Right lung (tissue), 5 donors: Measurements from ENCODE around the gene RIOX2. TPM values are rescaled to one million over a fixed set of nuclear protein-coding genes. Genes with fewer than 3 reads are reported as not detected.

ENCODE experiments used
- DNase-seq, 2 donors: peaks; one replicate each; pipeline ENCODE4 v3.0.0-alpha.2; 2013
- polyA plus RNA-seq, 5 donors: library from polyadenylated mRNA; unstranded; fragments of 120-200 nt; gene quantifications; one replicate each; pipeline versions ENCODE4 v1.2.1 to v1.2.3, GENCODE V29; 2013; ENCODE audit warnings: inconsistent platforms in 1 of 5, low replicate concordance in 1 of 5; ENCODE audit not compliant: insufficient read length in 5 of 5, insufficient read depth in 1 of 5

RIOX2 gene
- polyA plus RNA-seq, 5 donors = 35.0 to 45.0 (median 40.7) TPM

- DNase-seq = no peak
Measured at GRCh38 chr3:97992547-97993173, 20.4 kb upstream of the RIOX2 start.

DNA sequence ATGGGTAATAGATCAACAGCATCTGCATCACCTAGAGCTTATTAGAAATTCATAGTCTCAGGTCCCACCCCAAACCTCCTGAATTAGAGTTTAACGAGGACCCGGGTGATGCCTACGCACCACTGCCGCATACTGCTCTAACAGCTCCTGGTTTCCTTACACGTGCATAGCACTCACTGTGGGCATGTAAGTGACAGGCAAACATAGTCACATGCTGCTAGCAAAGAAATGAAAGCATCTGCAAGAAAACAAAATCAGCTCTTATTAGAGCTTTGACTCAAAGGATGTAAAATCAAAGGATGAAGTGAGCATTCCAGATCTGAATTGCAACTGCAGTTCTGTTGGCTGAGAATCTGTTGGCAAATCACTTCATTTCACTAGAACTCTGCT lies 19.1 kb upstream of the RIOX2 start:
- no peak for DNase-seq

GRCh38 chr3:97990624-97991292 lies 18.5 kb upstream of the RIOX2 start:
- no peak for DNase-seq

GRCh38 chr3:97988784-97989568 lies 16.7 kb upstream of the RIOX2 start:
- no peak for DNase-seq

DNA sequence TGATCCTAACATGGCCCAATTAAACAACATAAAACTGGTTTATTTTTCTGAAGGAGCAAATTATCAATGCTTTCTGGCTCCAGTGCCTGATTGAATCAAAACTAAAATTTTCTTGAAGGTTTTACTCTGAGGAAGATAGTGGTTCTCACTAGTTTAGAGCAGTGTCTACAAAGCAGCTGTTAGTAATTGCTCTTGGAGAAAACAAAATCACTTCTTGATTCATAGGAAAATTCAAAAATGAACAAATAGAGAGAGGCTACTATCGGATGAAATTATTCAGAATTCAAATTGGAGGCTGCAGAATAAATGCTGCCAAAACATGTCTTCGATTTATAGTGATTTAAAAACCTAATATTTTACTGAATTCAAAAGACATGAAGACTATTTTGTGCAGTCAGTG lies 15.1 kb upstream of the RIOX2 start:
- DNase-seq = no peak

DNA sequence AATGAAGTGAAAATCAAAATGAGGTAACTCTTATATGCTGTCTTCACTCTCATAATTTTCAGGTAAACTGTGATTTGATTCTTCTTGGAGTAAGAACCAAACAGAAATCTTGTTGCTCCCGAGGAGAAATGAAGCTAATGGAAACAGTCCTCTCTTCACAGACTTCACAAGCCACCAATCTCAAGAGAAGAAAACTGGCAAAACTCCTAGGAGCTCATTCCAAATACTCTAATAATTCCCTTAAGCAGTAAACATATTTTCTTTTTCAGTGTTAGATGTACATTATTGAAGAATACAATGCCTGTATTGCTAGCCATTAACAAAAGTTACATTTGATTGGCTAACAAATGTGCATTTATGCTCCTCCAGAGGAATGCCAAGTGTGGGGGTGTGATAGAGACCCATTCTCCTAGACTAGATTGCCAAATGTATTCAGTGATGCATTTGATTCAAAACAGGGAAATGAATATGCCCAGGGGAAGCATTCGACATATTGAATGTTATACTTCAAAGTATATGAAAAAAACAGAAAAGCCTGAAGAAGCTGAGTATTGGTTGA lies 11.8 kb upstream of the RIOX2 start:
- no peak for DNase-seq

GRCh38 chr3:97981886-97982285 lies 9.7 kb upstream of the RIOX2 start:
- no peak for DNase-seq

DNA sequence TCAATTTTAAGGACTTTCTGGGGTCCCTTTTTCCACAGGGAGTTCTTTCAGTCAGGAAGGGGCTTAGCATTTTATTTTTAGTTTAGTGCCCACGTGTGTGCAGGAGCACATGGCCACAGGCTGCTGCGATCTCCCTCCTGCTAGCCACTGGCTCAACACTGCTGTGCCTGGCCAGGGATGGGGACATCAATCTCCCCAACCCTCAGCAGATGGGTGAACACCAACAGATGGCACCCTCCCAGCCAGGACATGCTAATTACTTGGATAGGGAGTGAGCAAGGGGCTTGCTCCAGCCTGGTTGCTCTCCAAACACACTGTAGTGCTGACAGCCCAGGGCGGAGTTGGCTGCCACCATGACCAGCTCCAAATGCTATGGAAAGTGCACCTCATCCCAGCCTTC lies 7.4 kb upstream of the RIOX2 start:
- DNase-seq = no peak

DNA sequence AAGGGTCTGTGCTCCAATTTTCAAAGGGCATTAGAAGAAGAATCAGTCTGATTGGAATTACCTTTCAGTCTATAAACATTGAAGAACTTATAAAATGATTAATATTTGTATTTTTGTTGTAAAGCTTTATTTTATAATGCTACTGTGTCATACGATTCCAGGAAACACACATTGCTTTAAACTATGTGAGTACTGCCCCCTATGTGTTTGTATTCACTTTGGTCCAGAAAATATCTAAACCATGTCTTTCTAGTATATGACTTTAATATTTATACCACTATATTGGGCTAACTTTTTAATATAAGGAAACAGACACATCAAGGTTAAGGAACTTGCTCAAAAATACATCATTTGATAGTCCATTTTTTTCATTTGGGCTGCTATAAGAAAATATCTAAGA lies 3.2 kb upstream of the RIOX2 start:
- no peak for DNase-seq

- no peak for DNase-seq
Measured at GRCh38 chr3:97974996-97975395, 2.8 kb upstream of the RIOX2 start.

GRCh38 chr3:97972976-97973375 lies 745 bp upstream of the RIOX2 start:
- no peak for DNase-seq

DNA sequence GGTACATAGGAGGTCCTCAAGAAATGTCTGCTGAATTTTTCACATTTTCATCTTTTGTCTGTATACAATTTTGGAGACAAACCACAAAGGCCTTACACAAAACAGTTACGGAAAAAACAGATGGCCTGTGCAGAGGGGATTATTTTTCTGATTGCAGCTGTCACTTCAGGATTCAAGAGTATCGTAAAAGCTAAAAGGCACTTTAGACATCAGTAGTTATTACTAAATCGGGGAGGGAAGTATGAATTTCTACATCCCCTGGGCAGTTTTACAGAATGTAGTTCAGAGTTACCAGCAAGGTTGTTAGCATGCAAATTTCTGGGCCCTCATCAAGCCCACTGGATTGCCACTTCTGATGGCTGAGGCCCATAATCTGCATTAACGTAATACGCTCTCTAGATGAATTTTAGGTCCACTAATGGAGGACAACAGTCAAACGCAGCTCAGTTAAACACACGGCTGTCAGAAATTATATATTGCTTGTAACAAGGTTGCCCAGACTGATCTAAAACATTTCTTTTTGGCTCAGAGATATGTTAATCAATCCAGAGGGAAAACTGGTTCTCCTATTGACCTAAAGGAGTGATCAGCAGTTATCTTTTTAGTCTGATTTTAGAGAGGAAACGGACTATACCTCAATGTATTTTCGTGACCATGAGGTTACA lies 1.1 kb downstream of the RIOX2 start:
- no peak for DNase-seq

DNA sequence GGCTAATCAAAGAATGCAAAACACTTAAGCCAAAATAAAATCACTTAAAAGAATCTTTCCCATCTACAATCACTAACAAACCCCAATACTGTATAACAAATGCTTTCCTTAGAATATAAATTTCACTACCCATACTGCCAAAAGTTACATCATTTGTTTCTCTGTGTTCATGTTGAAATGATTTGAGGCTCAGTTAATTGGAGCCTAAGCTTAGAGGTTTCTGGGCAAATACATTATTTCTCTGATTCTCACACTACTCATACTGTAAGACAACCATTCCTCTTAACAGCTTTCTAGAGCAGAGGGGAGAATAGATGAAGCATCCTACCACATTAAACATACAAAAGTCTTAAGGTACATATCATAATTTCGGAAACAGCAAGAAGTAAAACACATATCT lies 2.1 kb downstream of the RIOX2 start:
- no peak for DNase-seq

DNA sequence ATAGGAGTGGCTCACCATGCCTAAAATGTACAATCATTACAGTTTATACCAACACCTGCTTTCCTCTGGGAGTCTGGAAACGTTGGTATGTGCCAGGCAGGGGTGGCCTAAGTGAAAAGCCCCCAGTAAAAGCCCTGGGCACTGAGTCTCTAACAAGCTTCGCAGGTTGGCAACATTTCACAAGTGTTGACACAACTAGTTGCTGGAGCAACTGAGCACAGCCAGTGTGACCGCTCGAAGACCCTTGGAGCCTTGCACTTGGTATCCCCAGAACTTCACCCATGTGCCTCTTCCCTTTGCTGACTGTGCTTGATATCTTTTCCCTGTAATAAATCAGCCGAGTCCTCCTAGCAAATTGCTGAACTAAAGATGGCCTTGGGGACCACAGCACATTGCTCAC lies 2.7 kb downstream of the RIOX2 start:
- DNase-seq = no peak

DNA sequence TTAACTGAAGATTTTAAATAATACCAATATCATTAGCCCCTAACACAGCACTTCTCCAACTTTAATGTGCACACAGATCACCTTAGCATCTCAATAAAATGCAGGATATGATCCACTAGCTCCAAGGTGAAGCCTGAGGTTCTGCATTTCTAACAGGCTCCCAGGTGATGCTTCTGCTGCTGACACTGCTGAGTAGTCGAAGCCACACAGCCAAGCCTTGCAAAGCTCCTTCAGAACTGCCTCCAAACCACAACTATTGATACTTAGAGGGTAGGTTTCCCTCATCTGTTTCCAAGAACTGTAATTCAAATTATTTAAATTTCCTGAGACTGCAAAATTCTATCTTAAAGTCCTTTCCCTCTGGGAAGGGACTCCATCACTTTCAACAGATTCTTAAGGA lies 3.9 kb downstream of the RIOX2 start:
- no peak for DNase-seq

- no peak for DNase-seq
Measured at GRCh38 chr3:97967966-97968365, 4.3 kb downstream of the RIOX2 start.

DNA sequence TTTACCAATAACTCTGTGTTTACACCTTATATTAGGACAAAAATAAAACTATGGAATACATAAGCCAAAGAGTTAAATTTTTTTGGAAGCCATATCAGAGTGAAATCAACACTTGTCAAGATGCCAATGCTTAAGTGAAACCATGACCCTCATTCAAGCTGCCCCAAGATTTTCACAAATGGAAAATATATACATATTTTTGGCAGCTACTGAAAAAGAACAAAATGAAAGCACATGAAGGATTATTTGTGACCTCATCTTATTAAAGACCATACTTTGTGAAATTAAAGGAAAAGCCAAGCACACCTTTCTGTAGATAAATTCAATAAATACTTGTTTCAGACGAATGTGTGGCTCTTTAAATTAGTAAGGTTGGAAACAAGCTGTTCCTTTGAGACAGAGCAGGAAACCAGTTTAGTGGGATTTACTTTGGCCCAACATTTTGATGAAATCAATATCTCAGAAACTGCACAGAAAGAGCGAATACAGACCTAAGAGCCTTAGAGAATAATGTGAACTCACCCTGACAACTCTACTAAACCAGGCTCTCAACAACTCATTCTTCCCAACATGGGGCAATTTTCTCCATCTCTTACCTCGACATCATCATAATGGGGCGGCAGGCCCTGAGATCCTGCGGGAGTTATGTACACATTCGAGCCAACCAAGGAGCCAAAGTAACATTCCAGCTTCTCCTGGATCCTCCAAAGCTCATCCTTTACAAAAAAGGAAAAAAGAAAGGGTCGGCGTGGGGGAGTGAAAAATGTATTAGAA lies 11.1 kb downstream of the RIOX2 start:
- DNase-seq = no peak

DNA sequence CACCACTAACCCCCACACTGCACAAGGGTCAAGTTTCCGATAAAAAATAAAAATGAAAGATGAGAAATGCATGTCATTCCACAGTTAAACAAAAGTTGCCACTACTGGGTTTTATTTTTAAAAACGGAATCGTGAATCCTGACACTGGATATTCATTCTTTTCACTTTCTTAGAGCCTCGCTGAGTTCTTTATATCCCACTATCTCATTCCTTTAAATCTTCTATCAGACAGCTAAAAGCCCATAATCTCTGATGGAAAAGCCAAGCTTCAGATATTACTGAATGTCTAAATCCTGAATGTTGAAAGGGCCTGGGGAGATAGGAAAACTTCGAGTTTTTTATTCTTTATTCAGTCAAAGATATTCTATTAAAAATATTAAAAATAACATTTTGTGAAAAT lies 11.7 kb downstream of the RIOX2 start:
- no peak for DNase-seq

- DNase-seq = no peak
Measured at GRCh38 chr3:97959872-97960271, 12.4 kb downstream of the RIOX2 start.

GRCh38 chr3:97958796-97959195 lies 13.4 kb downstream of the RIOX2 start:
- no peak for DNase-seq

DNA sequence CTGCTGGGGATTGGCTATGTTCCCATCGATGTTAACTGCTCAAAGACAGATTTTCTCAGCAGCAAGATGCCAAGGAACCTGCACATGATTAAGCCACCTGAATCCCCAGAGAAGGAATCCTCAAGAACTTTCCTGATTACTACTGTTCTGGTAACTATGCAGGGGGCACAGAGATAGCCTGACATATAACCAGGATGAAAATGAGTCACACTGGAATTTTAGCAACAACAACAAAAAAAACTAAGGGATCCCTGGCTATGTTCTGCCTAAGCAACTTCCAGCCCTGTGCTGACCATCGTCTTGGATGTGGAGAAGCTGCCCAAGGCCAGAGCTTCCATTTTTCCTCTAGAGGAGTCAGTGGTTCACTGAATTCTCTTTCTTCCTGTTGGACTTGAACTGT lies 13.8 kb downstream of the RIOX2 start:
- DNase-seq = no peak
